H4 (cell line): Measurements from ENCODE around the gene GALNS. TPM values are rescaled to one million over a fixed set of nuclear protein-coding genes. Genes with fewer than 3 reads are reported as not detected.
"Not testable (repeated sequence)": the region's sequence is repeated elsewhere in the genome, so short reads cannot be mapped to it uniquely, and the experiment has no call there.

Experiments used
- DNase-seq: peaks from one replicate; pipeline ENCODE4 v3.0.0-alpha.2; 2015; ENCODE audit warnings: low spot score
- total RNA-seq: library from RNA; depleted of rRNA; stranded (reverse); fragments of >200 nt; shearing (Covaris generic); gene quantifications from 2 replicates; pipeline ENCODE4 v1.2.3, GENCODE V29; 2014; rRNA removed

Gene GALNS
- total RNA-seq = 18.2 and 22.7 TPM in 2 replicates

- peak; percentile 93 for DNase-seq
Observed at GRCh38 chr16:88856828-88857727, at the start of gene GALNS, which contains the start of gene TRAPPC2L. GALNS (minus strand) TSS chr16:88856947; CDS start chr16:88856877, 70 bp downstream. TRAPPC2L (plus strand) TSS chr16:88857127; CDS start chr16:88857151, 24 bp downstream.

GRCh38 chr16:88906020-88906419, 49.3 kb upstream of the GALNS start:
- DNase-seq = no peak

- DNase-seq = no peak
Observed at GRCh38 chr16:88905563-88905962, 48.8 kb upstream of the GALNS start.

- DNase-seq = no peak
Observed at GRCh38 chr16:88904676-88905365, 48.1 kb upstream of the GALNS start.

GRCh38 chr16:88903267-88903666, 46.5 kb upstream of the GALNS start:
- no peak for DNase-seq

- no peak for DNase-seq
Observed at GRCh38 chr16:88902744-88903143, 46.0 kb upstream of the GALNS start.

GRCh38 chr16:88901718-88902337, 45.1 kb upstream of the GALNS start:
- DNase-seq = no peak

- DNase-seq = no peak
Observed at GRCh38 chr16:88900662-88901052, 43.9 kb upstream of the GALNS start.

GRCh38 chr16:88899901-88900661, 43.3 kb upstream of the GALNS start:
- DNase-seq = no peak

GRCh38 chr16:88897696-88898425, 41.1 kb upstream of the GALNS start:
- DNase-seq = no peak

- no peak for DNase-seq
Observed at GRCh38 chr16:88896238-88897070, 39.7 kb upstream of the GALNS start.

GRCh38 chr16:88895335-88895734, 38.6 kb upstream of the GALNS start:
- DNase-seq = no peak

- DNase-seq = no peak
Observed at GRCh38 chr16:88894681-88895300, 38.0 kb upstream of the GALNS start.

GRCh38 chr16:88894266-88894665, 37.5 kb upstream of the GALNS start:
- DNase-seq = not testable (repeated sequence)

GRCh38 chr16:88893127-88893968, 36.6 kb upstream of the GALNS start:
- DNase-seq = no peak

- DNase-seq = no peak
Observed at GRCh38 chr16:88892065-88892464, 35.3 kb upstream of the GALNS start.

GRCh38 chr16:88891083-88891482, 34.3 kb upstream of the GALNS start:
- no peak for DNase-seq

GRCh38 chr16:88889702-88890352, 33.1 kb upstream of the GALNS start:
- DNase-seq = not testable (repeated sequence)
